H1 (cell line): ENCODE data around the gene CBY2. TPM values are rescaled to one million over a fixed set of nuclear protein-coding genes. Genes with fewer than 3 reads are reported as not detected.

Source experiments
- CTCF ChIA-PET: fragments of 300-600 bp; sonication (Branson Sonifier 250); formaldehyde crosslinking; loops from one replicate; lab custom pipeline; 2021; ENCODE audit not compliant: partially characterized antibody; lab: Charles Lee
- POLR2A ChIA-PET: fragments of 300-600 bp; sonication (Branson Sonifier 250); formaldehyde crosslinking; loops from one replicate; lab custom pipeline; 2021; ENCODE audit warnings: inconsistent platforms; ENCODE audit not compliant: partially characterized antibody; lab: Charles Lee
- DNase-seq, 2 experiments: peaks; one replicate each; pipeline versions ENCODE4 v3.0.0 to v3.0.0-alpha.2; 2010 to 2022; ENCODE audit warnings: low spot score in 2 of 2, low read depth in 1 of 2, mixed read lengths in 1 of 2
- FAIRE-seq: peaks from 2 replicates; lab custom pipeline; 2011; peaks lifted over from hg19 to GRCh38; lab: Jason Lieb, UNC
- H2AFZ ChIP-seq: 2 replicates; pipeline ENCODE4 v1.8.1; 2012; ENCODE audit warnings: low read length, inconsistent platforms
- H2AK5ac ChIP-seq: 2 replicates; pipeline ENCODE4 v1.6.1; 2013; ENCODE audit warnings: low read depth, low read length
- H2BK120ac ChIP-seq: replicated peaks from 2 replicates; pipeline ENCODE3; 2013; ENCODE audit warnings: low read depth, low read length, inconsistent platforms
- H2BK12ac ChIP-seq: 2 replicates; pipeline ENCODE4 v1.6.1; 2013; ENCODE audit warnings: low read depth, low read length
- H2BK15ac ChIP-seq: 2 replicates; pipeline ENCODE4 v1.6.1; 2013; ENCODE audit warnings: low read length
- H2BK20ac ChIP-seq: 2 replicates; pipeline ENCODE4 v1.6.1; 2013; ENCODE audit warnings: low read length
- H2BK5ac ChIP-seq: 2 replicates; pipeline ENCODE4 v1.6.1; 2013; ENCODE audit warnings: low read depth, low read length
- H3K14ac ChIP-seq: 2 replicates; pipeline ENCODE4 v1.6.1; 2013; ENCODE audit warnings: inconsistent platforms; ENCODE audit not compliant: insufficient read length
- H3K18ac ChIP-seq: 2 replicates; pipeline ENCODE4 v1.6.1; 2013; ENCODE audit warnings: low read length; ENCODE audit errors: extremely low read depth
- H3K23ac ChIP-seq: 2 replicates; pipeline ENCODE4 v1.6.1; 2013; ENCODE audit warnings: inconsistent platforms; ENCODE audit not compliant: insufficient read length
- H3K23me2 ChIP-seq: 2 replicates; pipeline ENCODE4 v1.6.1; 2013; ENCODE audit warnings: low read depth, low read length
- H3K27ac ChIP-seq: 2 replicates; pipeline ENCODE4 v1.6.1; 2011; ENCODE audit warnings: low read depth, low read length, inconsistent platforms
- H3K27me3 ChIP-seq, 4 experiments: replicated peaks in 1 of 4; 1 replicate in 1 of 4; 2 replicates in 3 of 4; pipeline versions ENCODE4 v1.6.1 to v1.8.1; 2011 to 2013; ENCODE audit warnings: low read length in 3 of 4, mild to moderate bottlenecking in 3 of 4, inconsistent platforms in 2 of 4, mixed read lengths in 2 of 4, moderate library complexity in 1 of 4; ENCODE audit not compliant: control insufficient read depth in 3 of 4, insufficient read depth in 3 of 4; ENCODE audit errors: extremely low read depth in 1 of 4
- H3K36me3 ChIP-seq, 4 experiments: 2 replicates each; pipeline versions ENCODE4 v1.6.1 to v1.8.1; 2011 to 2013; ENCODE audit warnings: mild to moderate bottlenecking in 4 of 4, low read length in 3 of 4, moderate library complexity in 2 of 4, control low read depth in 1 of 4, inconsistent platforms in 1 of 4; ENCODE audit not compliant: insufficient read depth in 4 of 4, control insufficient read depth in 2 of 4
- H3K4ac ChIP-seq: replicated peaks from 2 replicates; pipeline ENCODE3; 2013; ENCODE audit warnings: low read length, low read depth, mixed read lengths, inconsistent platforms; ENCODE audit not compliant: insufficient read length
- H3K4me1 ChIP-seq, 4 experiments: replicated peaks in 1 of 4; 1 replicate in 1 of 4; 2 replicates in 3 of 4; pipeline versions ENCODE4 v1.6.1 to v1.8.1; 2011 to 2013; ENCODE audit warnings: low read length in 3 of 4, inconsistent platforms in 2 of 4, mixed read lengths in 1 of 4; ENCODE audit not compliant: insufficient read depth in 4 of 4, control insufficient read depth in 3 of 4
- H3K4me2 ChIP-seq, 2 experiments: 2 replicates each; pipeline versions ENCODE4 v1.6.1 to v1.8.1; 2011 to 2013; ENCODE audit warnings: low read depth in 2 of 2, low read length in 2 of 2, control low read depth in 1 of 2, inconsistent platforms in 1 of 2, mild to moderate bottlenecking in 1 of 2; ENCODE audit not compliant: insufficient read depth in 1 of 2
- H3K4me3 ChIP-seq, 4 experiments: fragments of 200-600, 300-600 bp in 1 of 4; sonication (generic), shearing (Covaris generic), sonication (Bioruptor Twin) in 1 of 4; 2 replicates each; pipeline versions ENCODE4 v1.5.1 to v1.8.1; 2011 to 2016; ENCODE audit warnings: low read length in 4 of 4, low read depth in 3 of 4, control low read depth in 2 of 4, inconsistent platforms in 2 of 4, mild to moderate bottlenecking in 2 of 4, mixed read lengths in 1 of 4, moderate library complexity in 1 of 4; ENCODE audit not compliant: insufficient read depth in 2 of 4; ENCODE audit errors: extremely low read depth in 1 of 4
- H3K56ac ChIP-seq: replicated peaks from 2 replicates; pipeline ENCODE3; 2013; ENCODE audit warnings: low read depth, mild to moderate bottlenecking, mixed read lengths, low read length, inconsistent platforms; ENCODE audit not compliant: insufficient read length
- H3K79me1 ChIP-seq: 2 replicates; pipeline ENCODE4 v1.6.1; 2013; ENCODE audit warnings: low read depth, low read length, control low read depth
- H3K79me2 ChIP-seq, 2 experiments: 2 replicates each; pipeline versions ENCODE4 v1.6.1 to v1.8.1; 2012 to 2013; ENCODE audit warnings: low read length in 2 of 2, mild to moderate bottlenecking in 2 of 2, inconsistent platforms in 1 of 2; ENCODE audit not compliant: insufficient read depth in 2 of 2, control insufficient read depth in 1 of 2
- H3K9ac ChIP-seq, 4 experiments: replicated peaks in 1 of 4; 1 replicate in 1 of 4; 2 replicates in 3 of 4; pipeline versions ENCODE4 v1.6.1 to v1.8.1; 2011 to 2013; ENCODE audit warnings: low read depth in 3 of 4, low read length in 3 of 4, control low read depth in 2 of 4, mild to moderate bottlenecking in 2 of 4, moderate library complexity in 2 of 4, inconsistent platforms in 1 of 4; ENCODE audit errors: extremely low read depth in 1 of 4
- H3K9me3 ChIP-seq, 2 experiments: 2 replicates each; pipeline versions ENCODE4 v1.6.1 to v1.8.1; 2012 to 2013; ENCODE audit warnings: mild to moderate bottlenecking in 2 of 2, moderate library complexity in 2 of 2, control low read depth in 1 of 2, inconsistent platforms in 1 of 2, low read depth in 1 of 2, low read length in 1 of 2, mixed read lengths in 1 of 2; ENCODE audit not compliant: insufficient read depth in 2 of 2
- H4K20me1 ChIP-seq, 2 experiments: replicated peaks in 1 of 2; 2 replicates each; pipeline versions ENCODE3 to v1.8.1; 2011 to 2013; ENCODE audit warnings: inconsistent platforms in 2 of 2, low read length in 2 of 2, mild to moderate bottlenecking in 1 of 2; ENCODE audit not compliant: insufficient read depth in 2 of 2, control insufficient read depth in 1 of 2
- H4K5ac ChIP-seq: 2 replicates; pipeline ENCODE4 v1.6.1; 2013; ENCODE audit warnings: low read length, low read depth, mixed read lengths, inconsistent platforms; ENCODE audit not compliant: insufficient read length
- H4K8ac ChIP-seq: 2 replicates; pipeline ENCODE4 v1.8.0; 2013; ENCODE audit warnings: mild to moderate bottlenecking, moderate library complexity, low read length, inconsistent platforms; ENCODE audit not compliant: insufficient read depth; ENCODE audit errors: extremely low read depth
- H4K91ac ChIP-seq: replicated peaks from 2 replicates; pipeline ENCODE3; 2013; ENCODE audit warnings: low read length, mixed read lengths, inconsistent platforms; ENCODE audit not compliant: insufficient read length
- ATF3 ChIP-seq: IDR thresholded peaks from 2 replicates; pipeline ENCODE4 v1.6.1; 2011; ENCODE audit warnings: low read depth, mild to moderate bottlenecking, low read length; ENCODE audit not compliant: insufficient read depth
- CHD1 ChIP-seq: IDR thresholded peaks from 2 replicates; pipeline ENCODE4 v1.6.1; 2012; ENCODE audit warnings: low read depth, low read length, improper control_type of control experiment
- EGR1 ChIP-seq: IDR thresholded peaks from 2 replicates; pipeline ENCODE4 v1.6.1; 2011; ENCODE audit warnings: low read depth, low read length, borderline replicate concordance
- KDM1A ChIP-seq: fragments of 200-600, 300-600 bp; sonication (generic); IDR thresholded peaks from 2 replicates; pipeline ENCODE4 v1.7.1; 2016; ENCODE audit warnings: mild to moderate bottlenecking, low read length, borderline replicate concordance
- YY1 ChIP-seq: IDR thresholded peaks from 2 replicates; pipeline ENCODE4 v1.6.1; 2011; ENCODE audit warnings: low read depth, mild to moderate bottlenecking, low read length
- WGBS, 2 experiments: shearing (Covaris generic) in 1 of 2; methylation state at CpG; one replicate each; pipeline versions ENCODE4 v1.1.6 to v1.1.7; 2013 to 2015; ENCODE audit warnings: low lambda C conversion rate in 2 of 2, mixed read lengths in 2 of 2, inconsistent platforms in 1 of 2, low coverage in 1 of 2, missing lambda C conversion rate in 1 of 2; ENCODE audit not compliant: insufficient replicate concordance in 2 of 2, insufficient coverage in 1 of 2, insufficient read length in 1 of 2; ENCODE audit errors: extremely low coverage in 1 of 2, missing lambda C conversion rate in 1 of 2; 5-methylcytosine and 5-hydroxymethylcytosine counted together
- polyA plus RNA-seq, 7 experiments: library from polyadenylated mRNA; depleted of rRNA in 3 of 7; stranded (reverse) in 5 of 7; unstranded in 2 of 7; fragments of >200 nt in 5 of 7; fragments of 200-250 nt in 2 of 7; gene quantifications; 1 replicate in 5 of 7; 2 replicates in 1 of 7; 4 replicates in 1 of 7; pipeline versions ENCODE4 v1.2.1 to v1.2.3, GENCODE V29; 2011 to 2013; ENCODE audit warnings: missing spikeins in 2 of 7, mixed read lengths in 2 of 7
- total RNA-seq: library from RNA; stranded (reverse); fragmentation: NEBNext Ultra II Directional; extraction: Animal tissue kit (Norgen Biotek cat#: 25700); gene quantifications from 2 replicates; pipeline ENCODE4 v1.2.1, GENCODE V29; 2021

Gene CBY2
- total and polyA plus RNA-seq, 2 of the 8 experiments (the other 6 are each of a cell fraction or from before 2014, with no cell fraction given): not detected

- H3K4me2 ChIP-seq: no peak overlapping the region
Observed at GRCh38 chr13:45718992-45719391, 16.9 kb downstream of the CBY2 start.

More at GRCh38 chr13:45718992-45719391, 16.9 kb downstream of the CBY2 start:
- Histone ChIP-seq H2AK5ac (no peak overlapping the region), H3K56ac (no peak overlapping the region), H3K9me3 (no peaks in the 10 kb centered on the region), H2AFZ (no peak overlapping the region), H2BK5ac (no peak overlapping the region), H3K14ac (no peak overlapping the region), H3K9ac (no peak overlapping the region), H3K4me3 (no peak overlapping the region), H2BK120ac (no peak overlapping the region), H3K27ac (no peak overlapping the region), H3K4ac (no peak overlapping the region), H2BK15ac (no peak overlapping the region), H3K4me1 (peaks cover 0 to 7% (median under 1%) of the 10 kb centered on the region in 4 experiments; a peak in 2 of 7 replicates), H3K79me2 (no peaks in the 10 kb centered on the region), H3K23ac (no peak overlapping the region), H3K23me2 (no peaks in the 10 kb centered on the region), H4K8ac (no peak overlapping the region), H3K79me1 (no peaks in the 10 kb centered on the region), H2BK20ac (no peak overlapping the region), H4K91ac (no peak overlapping the region), H2BK12ac (no peak overlapping the region), H3K18ac (no peak overlapping the region), H4K20me1 (no peaks in the 10 kb centered on the region), H4K5ac (no peak overlapping the region), H3K27me3 (no peaks in the 10 kb centered on the region; a peak in 1 of 7 replicates), H3K36me3 (no peaks in the 10 kb centered on the region)
- TF ChIP-seq YY1 (no peak), EGR1 (no peak), KDM1A (no peak), CHD1 (no peak), ATF3 (no peak)
- POLR2A ChIA-PET: interaction anchor here (0.6 kb wide), 1 partner anchor 39 kb away, joined by 3 read pairs; no protein-coding TSS in a partner anchor
- WGBS, 2 experiments: 94% methylated on average over 1 of the region's 1 CpG; no CpG with 5 or more reads in 1 of the 2 experiments
- CTCF ChIA-PET: interaction anchor here (0.6 to 5.3 kb wide), 10 partner anchors 10 to 937 kb away, joined by 3 to 76 read pairs (median 12); partner anchors contain the start of genes CBY2 and ERICH6B
- FAIRE-seq (no peak), DNase-seq (no peak)
